Suprapubic skin (tissue), 4 donors: Measurements from ENCODE around the gene WDFY4. TPM values are rescaled to one million over a fixed set of nuclear protein-coding genes. Genes with fewer than 3 reads are reported as not detected.

Experiments used
- DNase-seq, 2 donors: peaks; one replicate each; pipeline ENCODE4 v3.0.0-alpha.2; 2019; ENCODE audit warnings: low spot score in 2 of 2
- H3K27ac ChIP-seq: fragments of 200-600 bp; sonication (generic); one replicate; pipeline ENCODE4 v1.5.1; 2019
- H3K27me3 ChIP-seq: fragments of 200-600 bp; sonication (generic); one replicate; pipeline ENCODE4 v1.5.1; 2019
- H3K36me3 ChIP-seq: fragments of 200-600 bp; sonication (generic); one replicate; pipeline ENCODE4 v1.5.1; 2019
- H3K4me1 ChIP-seq: fragments of 200-600 bp; sonication (generic); one replicate; pipeline ENCODE4 v1.5.1; 2019
- H3K4me3 ChIP-seq: fragments of 200-600 bp; sonication (generic); one replicate; pipeline ENCODE4 v1.5.1; 2019; ENCODE audit warnings: mild to moderate bottlenecking
- H3K9me3 ChIP-seq: fragments of 200-600 bp; sonication (generic); one replicate; pipeline ENCODE4 v1.5.1; 2019
- CTCF ChIP-seq, 2 donors: fragments of 200-600 bp in 1 of 2; fragments of 450-650 bp in 1 of 2; sonication (generic) in 1 of 2; IDR thresholded peaks; one replicate each; pipeline ENCODE4 v1.5.1; 2016 to 2019; ENCODE audit warnings: antibody characterized with exemption in 2 of 2, mild to moderate bottlenecking in 1 of 2, moderate library complexity in 1 of 2
- EP300 ChIP-seq: sonication (generic); formaldehyde crosslinking; IDR thresholded peaks from one replicate; pipeline ENCODE4 v1.6.1; 2017; ENCODE audit warnings: antibody characterized with exemption
- POLR2A ChIP-seq, 2 donors: fragments of 450-650 bp; IDR thresholded peaks; one replicate each; pipeline ENCODE4 v1.6.1; 2017; ENCODE audit warnings: antibody characterized with exemption in 2 of 2, mild to moderate bottlenecking in 2 of 2, moderate library complexity in 2 of 2
- POLR2AphosphoS5 ChIP-seq, 3 donors: sonication (generic); formaldehyde crosslinking; IDR thresholded peaks; one replicate each; pipeline ENCODE4 v1.6.1; 2017; ENCODE audit warnings: antibody characterized with exemption in 3 of 3
- WGBS: methylation state at CpG from one replicate; pipeline ENCODE4 v1.1.5; 2018; 5-methylcytosine and 5-hydroxymethylcytosine counted together
- total RNA-seq, 4 donors: library from RNA; depleted of rRNA; stranded (reverse); fragments of >200 nt; gene quantifications; one replicate each; pipeline ENCODE4 v1.1.0, GENCODE V29; 2016

Gene WDFY4
- total RNA-seq, 4 donors from 2014 or later: 0.57 to 2.9 (median 1.0) TPM

- Histone ChIP-seq H3K4me1 (no peaks in the 10 kb centered on the region), H3K36me3 (no peaks in the 10 kb centered on the region), H3K27me3 (no peaks in the 10 kb centered on the region), H3K4me3 (no peak overlapping the region), H3K27ac (no peak overlapping the region), H3K9me3 (no peaks in the 10 kb centered on the region)
- TF ChIP-seq POLR2AphosphoS5 (IDR thresholded peaks at IDR 0.05): no peak
- no peak for TF ChIP-seq POLR2A (IDR thresholded peaks at IDR 0.05)
- no peak for TF ChIP-seq CTCF (IDR thresholded peaks at IDR 0.05)
- TF ChIP-seq EP300: no peak
- no peak for DNase-seq
- 87% methylated on average over 6 of the region's 6 CpGs for WGBS
These were observed 77.7 kb downstream of the WDFY4 start for GRCh38 chr10:48762064-48763042.

GRCh38 chr10:48763403-48763965 lies 78.8 kb downstream of the WDFY4 start:
- Histone ChIP-seq H3K27ac (no peak overlapping the region), H3K27me3 (no peaks in the 10 kb centered on the region), H3K4me1 (no peaks in the 10 kb centered on the region), H3K36me3 (no peaks in the 10 kb centered on the region), H3K4me3 (no peak overlapping the region), H3K9me3 (no peaks in the 10 kb centered on the region)
- TF ChIP-seq EP300: no peak
- no peak for TF ChIP-seq CTCF (IDR thresholded peaks at IDR 0.05)
- TF ChIP-seq POLR2AphosphoS5 (IDR thresholded peaks at IDR 0.05): no peak
- TF ChIP-seq POLR2A (IDR thresholded peaks at IDR 0.05): no peak
- DNase-seq: no peak
- WGBS: 87% methylated on average over 5 of the region's 5 CpGs

GRCh38 chr10:48764486-48764885 lies 79.8 kb downstream of the WDFY4 start:
- DNase-seq: no peak
- Histone ChIP-seq H3K4me1 (no peaks in the 10 kb centered on the region), H3K27me3 (no peaks in the 10 kb centered on the region), H3K27ac (no peak overlapping the region), H3K9me3 (no peaks in the 10 kb centered on the region), H3K4me3 (no peak overlapping the region), H3K36me3 (no peaks in the 10 kb centered on the region)
- WGBS: 92% methylated on average over 4 of the region's 4 CpGs
- TF ChIP-seq POLR2AphosphoS5 (IDR thresholded peaks at IDR 0.05) (no peak), EP300 (no peak), POLR2A (IDR thresholded peaks at IDR 0.05) (no peak), CTCF (IDR thresholded peaks at IDR 0.05) (no peak)

GRCh38 chr10:48765039-48765438 lies 80.4 kb downstream of the WDFY4 start:
- no peak overlapping the region for H3K4me3 ChIP-seq
- WGBS: 74% methylated on average over 1 of the region's 1 CpG
- no peaks in the 10 kb centered on the region for H3K9me3 ChIP-seq
- DNase-seq: no peak
- no peaks in the 10 kb centered on the region for H3K4me1 ChIP-seq
- no peak overlapping the region for H3K27ac ChIP-seq
- H3K36me3 ChIP-seq: no peaks in the 10 kb centered on the region
- H3K27me3 ChIP-seq: no peaks in the 10 kb centered on the region
- TF ChIP-seq POLR2AphosphoS5 (IDR thresholded peaks at IDR 0.05) (no peak), POLR2A (IDR thresholded peaks at IDR 0.05) (no peak), EP300 (no peak), CTCF (IDR thresholded peaks at IDR 0.05) (no peak)

DNA sequence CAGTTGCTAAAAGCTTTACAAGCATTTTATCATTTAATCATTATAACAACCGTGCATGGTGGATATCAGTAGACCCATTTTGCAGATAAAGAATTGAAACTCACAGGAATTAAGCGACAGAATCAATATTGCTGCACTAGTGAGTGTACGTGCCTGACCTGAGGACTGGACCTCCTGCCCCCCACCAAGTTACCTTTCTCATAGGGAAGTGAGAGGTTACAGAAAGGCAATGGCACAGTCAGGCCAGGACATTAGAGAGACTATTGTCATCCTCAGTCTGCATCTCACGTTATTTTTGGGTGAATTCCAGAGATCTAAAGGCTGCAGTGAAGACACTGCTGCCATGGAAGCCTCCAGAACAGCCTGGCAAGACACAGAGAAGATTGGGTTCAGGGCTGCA lies 80.9 kb downstream of the WDFY4 start:
- Histone ChIP-seq H3K36me3 (no peaks in the 10 kb centered on the region), H3K27me3 (no peaks in the 10 kb centered on the region), H3K9me3 (no peaks in the 10 kb centered on the region), H3K27ac (no peak overlapping the region), H3K4me1 (no peaks in the 10 kb centered on the region), H3K4me3 (no peak overlapping the region)
- DNase-seq: no peak
- no peak for TF ChIP-seq POLR2AphosphoS5 (IDR thresholded peaks at IDR 0.05)
- TF ChIP-seq CTCF (IDR thresholded peaks at IDR 0.05): no peak
- TF ChIP-seq EP300: no peak
- no peak for TF ChIP-seq POLR2A (IDR thresholded peaks at IDR 0.05)
- WGBS: 95% methylated on average over 4 of the region's 4 CpGs
